ENCODE results near the gene ANKAR. TPM values are rescaled to one million over a fixed set of nuclear protein-coding genes. Genes with fewer than 3 reads are reported as not detected.

ANKAR gene
- total RNA-seq, 1 experiment from 2014 or later, result 1.3 TPM

DNA sequence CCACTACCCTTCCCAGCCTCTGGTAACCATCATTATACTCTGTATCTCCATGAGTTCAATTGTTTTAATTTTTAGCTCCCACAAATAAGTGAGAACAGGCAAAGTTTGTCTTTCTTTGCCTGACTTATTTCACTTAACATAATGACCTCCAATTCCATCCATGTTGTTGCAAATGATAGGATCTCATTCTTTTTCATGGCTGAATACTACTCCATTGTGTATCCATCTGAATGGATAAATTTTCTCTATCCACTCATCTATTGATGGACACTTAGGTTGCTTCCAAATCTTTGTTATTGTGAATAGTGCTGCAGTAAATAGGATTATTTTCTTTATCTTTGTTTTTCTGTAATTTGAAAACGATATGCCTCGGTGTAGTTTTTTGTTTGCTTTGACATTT lies 26.2 kb downstream of the ANKAR start (continued):
- no peak for TF ChIP-seq ESRRA (CRISPR knock-in tag; IDR thresholded peaks at IDR 0.05; ENCODE audit: borderline replicate concordance)
- TF ChIP-seq NFYB (CRISPR knock-in tag; conservative IDR thresholded peaks at IDR 0.05; ENCODE audit: low read depth), result no peak
- TF ChIP-seq, protein P1, sequence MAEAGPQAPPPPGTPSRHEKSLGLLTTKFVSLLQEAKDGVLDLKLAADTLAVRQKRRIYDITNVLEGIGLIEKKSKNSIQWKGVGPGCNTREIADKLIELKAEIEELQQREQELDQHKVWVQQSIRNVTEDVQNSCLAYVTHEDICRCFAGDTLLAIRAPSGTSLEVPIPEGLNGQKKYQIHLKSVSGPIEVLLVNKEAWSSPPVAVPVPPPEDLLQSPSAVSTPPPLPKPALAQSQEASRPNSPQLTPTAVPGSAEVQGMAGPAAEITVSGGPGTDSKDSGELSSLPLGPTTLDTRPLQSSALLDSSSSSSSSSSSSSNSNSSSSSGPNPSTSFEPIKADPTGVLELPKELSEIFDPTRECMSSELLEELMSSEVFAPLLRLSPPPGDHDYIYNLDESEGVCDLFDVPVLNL (CRISPR knock-in tag; IDR thresholded peaks at IDR 0.05; ENCODE audit: borderline replicate concordance, low read depth), result no peak
- TF ChIP-seq, protein P2, sequence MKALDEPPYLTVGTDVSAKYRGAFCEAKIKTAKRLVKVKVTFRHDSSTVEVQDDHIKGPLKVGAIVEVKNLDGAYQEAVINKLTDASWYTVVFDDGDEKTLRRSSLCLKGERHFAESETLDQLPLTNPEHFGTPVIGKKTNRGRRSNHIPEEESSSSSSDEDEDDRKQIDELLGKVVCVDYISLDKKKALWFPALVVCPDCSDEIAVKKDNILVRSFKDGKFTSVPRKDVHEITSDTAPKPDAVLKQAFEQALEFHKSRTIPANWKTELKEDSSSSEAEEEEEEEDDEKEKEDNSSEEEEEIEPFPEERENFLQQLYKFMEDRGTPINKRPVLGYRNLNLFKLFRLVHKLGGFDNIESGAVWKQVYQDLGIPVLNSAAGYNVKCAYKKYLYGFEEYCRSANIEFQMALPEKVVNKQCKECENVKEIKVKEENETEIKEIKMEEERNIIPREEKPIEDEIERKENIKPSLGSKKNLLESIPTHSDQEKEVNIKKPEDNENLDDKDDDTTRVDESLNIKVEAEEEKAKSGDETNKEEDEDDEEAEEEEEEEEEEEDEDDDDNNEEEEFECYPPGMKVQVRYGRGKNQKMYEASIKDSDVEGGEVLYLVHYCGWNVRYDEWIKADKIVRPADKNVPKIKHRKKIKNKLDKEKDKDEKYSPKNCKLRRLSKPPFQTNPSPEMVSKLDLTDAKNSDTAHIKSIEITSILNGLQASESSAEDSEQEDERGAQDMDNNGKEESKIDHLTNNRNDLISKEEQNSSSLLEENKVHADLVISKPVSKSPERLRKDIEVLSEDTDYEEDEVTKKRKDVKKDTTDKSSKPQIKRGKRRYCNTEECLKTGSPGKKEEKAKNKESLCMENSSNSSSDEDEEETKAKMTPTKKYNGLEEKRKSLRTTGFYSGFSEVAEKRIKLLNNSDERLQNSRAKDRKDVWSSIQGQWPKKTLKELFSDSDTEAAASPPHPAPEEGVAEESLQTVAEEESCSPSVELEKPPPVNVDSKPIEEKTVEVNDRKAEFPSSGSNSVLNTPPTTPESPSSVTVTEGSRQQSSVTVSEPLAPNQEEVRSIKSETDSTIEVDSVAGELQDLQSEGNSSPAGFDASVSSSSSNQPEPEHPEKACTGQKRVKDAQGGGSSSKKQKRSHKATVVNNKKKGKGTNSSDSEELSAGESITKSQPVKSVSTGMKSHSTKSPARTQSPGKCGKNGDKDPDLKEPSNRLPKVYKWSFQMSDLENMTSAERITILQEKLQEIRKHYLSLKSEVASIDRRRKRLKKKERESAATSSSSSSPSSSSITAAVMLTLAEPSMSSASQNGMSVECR (CRISPR knock-in tag; IDR thresholded peaks at IDR 0.05; ENCODE audit: borderline replicate concordance), result no peak
- TF ChIP-seq JAZF1 (CRISPR knock-in tag; IDR thresholded peaks at IDR 0.05), result no peak

DNA sequence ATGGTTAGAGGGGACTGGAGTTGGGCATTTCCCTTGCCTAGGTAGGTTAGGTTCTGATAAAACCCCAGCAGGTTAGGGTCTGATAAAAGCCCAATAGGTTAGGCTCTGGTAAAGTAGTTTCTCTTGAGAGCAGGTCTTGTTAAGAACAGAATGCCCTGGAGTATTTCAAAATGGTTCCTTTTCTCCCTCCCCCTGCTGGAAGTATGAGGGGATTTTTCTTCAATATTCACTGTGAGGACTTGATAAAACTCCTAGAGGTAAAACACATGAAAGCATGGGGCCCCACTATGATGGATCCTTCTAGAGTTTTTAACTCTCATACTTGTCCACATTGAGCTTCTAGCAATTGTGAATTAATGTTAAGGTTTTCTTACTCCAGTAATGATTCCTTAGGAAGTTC lies 27.6 kb downstream of the ANKAR start:
- ATAC-seq (peak; percentile 41), DNase-seq (ENCODE audit: low spot score) (no peak)
- H3K27ac Mint-ChIP-seq, result no peak overlapping the region
- H3K9me3 Mint-ChIP-seq, result peaks cover 3% of the 10 kb centered on the region; the same call in 1 of the 2 replicates
- TF ChIP-seq PRRX2 (CRISPR knock-in tag; IDR thresholded peaks at IDR 0.05), result no peak
- no peak for TF ChIP-seq ZNF423 (CRISPR knock-in tag; IDR thresholded peaks at IDR 0.05)
- TF ChIP-seq MYBL2 (CRISPR knock-in tag; IDR thresholded peaks at IDR 0.05), result no peak
- no peak for TF ChIP-seq TP53 (CRISPR knock-in tag; IDR thresholded peaks at IDR 0.05)
- TF ChIP-seq GTF2I (CRISPR knock-in tag; conservative IDR thresholded peaks at IDR 0.05), result no peak
- TF ChIP-seq, protein P3, sequence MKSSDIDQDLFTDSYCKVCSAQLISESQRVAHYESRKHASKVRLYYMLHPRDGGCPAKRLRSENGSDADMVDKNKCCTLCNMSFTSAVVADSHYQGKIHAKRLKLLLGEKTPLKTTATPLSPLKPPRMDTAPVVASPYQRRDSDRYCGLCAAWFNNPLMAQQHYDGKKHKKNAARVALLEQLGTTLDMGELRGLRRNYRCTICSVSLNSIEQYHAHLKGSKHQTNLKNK (CRISPR knock-in tag; IDR thresholded peaks at IDR 0.05), result no peak
- TF ChIP-seq, protein P4, sequence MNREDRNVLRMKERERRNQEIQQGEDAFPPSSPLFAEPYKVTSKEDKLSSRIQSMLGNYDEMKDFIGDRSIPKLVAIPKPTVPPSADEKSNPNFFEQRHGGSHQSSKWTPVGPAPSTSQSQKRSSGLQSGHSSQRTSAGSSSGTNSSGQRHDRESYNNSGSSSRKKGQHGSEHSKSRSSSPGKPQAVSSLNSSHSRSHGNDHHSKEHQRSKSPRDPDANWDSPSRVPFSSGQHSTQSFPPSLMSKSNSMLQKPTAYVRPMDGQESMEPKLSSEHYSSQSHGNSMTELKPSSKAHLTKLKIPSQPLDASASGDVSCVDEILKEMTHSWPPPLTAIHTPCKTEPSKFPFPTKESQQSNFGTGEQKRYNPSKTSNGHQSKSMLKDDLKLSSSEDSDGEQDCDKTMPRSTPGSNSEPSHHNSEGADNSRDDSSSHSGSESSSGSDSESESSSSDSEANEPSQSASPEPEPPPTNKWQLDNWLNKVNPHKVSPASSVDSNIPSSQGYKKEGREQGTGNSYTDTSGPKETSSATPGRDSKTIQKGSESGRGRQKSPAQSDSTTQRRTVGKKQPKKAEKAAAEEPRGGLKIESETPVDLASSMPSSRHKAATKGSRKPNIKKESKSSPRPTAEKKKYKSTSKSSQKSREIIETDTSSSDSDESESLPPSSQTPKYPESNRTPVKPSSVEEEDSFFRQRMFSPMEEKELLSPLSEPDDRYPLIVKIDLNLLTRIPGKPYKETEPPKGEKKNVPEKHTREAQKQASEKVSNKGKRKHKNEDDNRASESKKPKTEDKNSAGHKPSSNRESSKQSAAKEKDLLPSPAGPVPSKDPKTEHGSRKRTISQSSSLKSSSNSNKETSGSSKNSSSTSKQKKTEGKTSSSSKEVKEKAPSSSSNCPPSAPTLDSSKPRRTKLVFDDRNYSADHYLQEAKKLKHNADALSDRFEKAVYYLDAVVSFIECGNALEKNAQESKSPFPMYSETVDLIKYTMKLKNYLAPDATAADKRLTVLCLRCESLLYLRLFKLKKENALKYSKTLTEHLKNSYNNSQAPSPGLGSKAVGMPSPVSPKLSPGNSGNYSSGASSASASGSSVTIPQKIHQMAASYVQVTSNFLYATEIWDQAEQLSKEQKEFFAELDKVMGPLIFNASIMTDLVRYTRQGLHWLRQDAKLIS (CRISPR knock-in tag; IDR thresholded peaks at IDR 0.05; ENCODE audit: borderline replicate concordance), result no peak
- no peak for TF ChIP-seq TCF7 (CRISPR knock-in tag; IDR thresholded peaks at IDR 0.05; ENCODE audit: low read depth)
- no peak for TF ChIP-seq RELA (CRISPR knock-in tag; IDR thresholded peaks at IDR 0.05; ENCODE audit: borderline replicate concordance)
- TF ChIP-seq, protein P5, sequence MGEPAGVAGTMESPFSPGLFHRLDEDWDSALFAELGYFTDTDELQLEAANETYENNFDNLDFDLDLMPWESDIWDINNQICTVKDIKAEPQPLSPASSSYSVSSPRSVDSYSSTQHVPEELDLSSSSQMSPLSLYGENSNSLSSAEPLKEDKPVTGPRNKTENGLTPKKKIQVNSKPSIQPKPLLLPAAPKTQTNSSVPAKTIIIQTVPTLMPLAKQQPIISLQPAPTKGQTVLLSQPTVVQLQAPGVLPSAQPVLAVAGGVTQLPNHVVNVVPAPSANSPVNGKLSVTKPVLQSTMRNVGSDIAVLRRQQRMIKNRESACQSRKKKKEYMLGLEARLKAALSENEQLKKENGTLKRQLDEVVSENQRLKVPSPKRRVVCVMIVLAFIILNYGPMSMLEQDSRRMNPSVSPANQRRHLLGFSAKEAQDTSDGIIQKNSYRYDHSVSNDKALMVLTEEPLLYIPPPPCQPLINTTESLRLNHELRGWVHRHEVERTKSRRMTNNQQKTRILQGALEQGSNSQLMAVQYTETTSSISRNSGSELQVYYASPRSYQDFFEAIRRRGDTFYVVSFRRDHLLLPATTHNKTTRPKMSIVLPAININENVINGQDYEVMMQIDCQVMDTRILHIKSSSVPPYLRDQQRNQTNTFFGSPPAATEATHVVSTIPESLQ (CRISPR knock-in tag; IDR thresholded peaks at IDR 0.05), result no peak
- TF ChIP-seq, protein P6, sequence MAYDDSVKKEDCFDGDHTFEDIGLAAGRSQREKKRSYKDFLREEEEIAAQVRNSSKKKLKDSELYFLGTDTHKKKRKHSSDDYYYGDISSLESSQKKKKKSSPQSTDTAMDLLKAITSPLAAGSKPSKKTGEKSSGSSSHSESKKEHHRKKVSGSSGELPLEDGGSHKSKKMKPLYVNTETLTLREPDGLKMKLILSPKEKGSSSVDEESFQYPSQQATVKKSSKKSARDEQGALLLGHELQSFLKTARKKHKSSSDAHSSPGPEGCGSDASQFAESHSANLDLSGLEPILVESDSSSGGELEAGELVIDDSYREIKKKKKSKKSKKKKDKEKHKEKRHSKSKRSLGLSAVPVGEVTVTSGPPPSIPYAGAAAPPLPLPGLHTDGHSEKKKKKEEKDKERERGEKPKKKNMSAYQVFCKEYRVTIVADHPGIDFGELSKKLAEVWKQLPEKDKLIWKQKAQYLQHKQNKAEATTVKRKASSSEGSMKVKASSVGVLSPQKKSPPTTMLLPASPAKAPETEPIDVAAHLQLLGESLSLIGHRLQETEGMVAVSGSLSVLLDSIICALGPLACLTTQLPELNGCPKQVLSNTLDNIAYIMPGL (CRISPR knock-in tag; IDR thresholded peaks at IDR 0.05), result no peak
- TF ChIP-seq, protein P7, sequence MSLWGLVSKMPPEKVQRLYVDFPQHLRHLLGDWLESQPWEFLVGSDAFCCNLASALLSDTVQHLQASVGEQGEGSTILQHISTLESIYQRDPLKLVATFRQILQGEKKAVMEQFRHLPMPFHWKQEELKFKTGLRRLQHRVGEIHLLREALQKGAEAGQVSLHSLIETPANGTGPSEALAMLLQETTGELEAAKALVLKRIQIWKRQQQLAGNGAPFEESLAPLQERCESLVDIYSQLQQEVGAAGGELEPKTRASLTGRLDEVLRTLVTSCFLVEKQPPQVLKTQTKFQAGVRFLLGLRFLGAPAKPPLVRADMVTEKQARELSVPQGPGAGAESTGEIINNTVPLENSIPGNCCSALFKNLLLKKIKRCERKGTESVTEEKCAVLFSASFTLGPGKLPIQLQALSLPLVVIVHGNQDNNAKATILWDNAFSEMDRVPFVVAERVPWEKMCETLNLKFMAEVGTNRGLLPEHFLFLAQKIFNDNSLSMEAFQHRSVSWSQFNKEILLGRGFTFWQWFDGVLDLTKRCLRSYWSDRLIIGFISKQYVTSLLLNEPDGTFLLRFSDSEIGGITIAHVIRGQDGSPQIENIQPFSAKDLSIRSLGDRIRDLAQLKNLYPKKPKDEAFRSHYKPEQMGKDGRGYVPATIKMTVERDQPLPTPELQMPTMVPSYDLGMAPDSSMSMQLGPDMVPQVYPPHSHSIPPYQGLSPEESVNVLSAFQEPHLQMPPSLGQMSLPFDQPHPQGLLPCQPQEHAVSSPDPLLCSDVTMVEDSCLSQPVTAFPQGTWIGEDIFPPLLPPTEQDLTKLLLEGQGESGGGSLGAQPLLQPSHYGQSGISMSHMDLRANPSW (CRISPR knock-in tag; conservative IDR thresholded peaks at IDR 0.05; ENCODE audit: low read depth), result no peak
- TF ChIP-seq TEAD1 (CRISPR knock-in tag; IDR thresholded peaks at IDR 0.05), result no peak
- no peak for TF ChIP-seq ZNF396 (CRISPR knock-in tag; IDR thresholded peaks at IDR 0.05; ENCODE audit: borderline replicate concordance)
- no peaks in the 10 kb centered on the region for H3K36me3 Mint-ChIP-seq
- H3K4me1 Mint-ChIP-seq, result peaks cover 5% of the 10 kb centered on the region
- CTCF ChIA-PET, result no interaction called here
- H3K4me3 Mint-ChIP-seq, result no peak overlapping the region
- POLR2A ChIA-PET, result no interaction called here
- H3K27me3 Mint-ChIP-seq (ENCODE audit: low read depth), result no peaks in the 10 kb centered on the region

All from WTC11 (cell line).